GM18505 (cell line): Measurements from ENCODE around the gene STK11IP.

ENCODE experiments used
- ATAC-seq: cut with Tn5 transposase; IDR thresholded peaks from one replicate; pipeline ENCODE4 v1.9.1; 2021; ENCODE audit not compliant: unreplicated experiment
- POLR2A ChIP-seq: IDR thresholded peaks from 4 replicates; pipeline ENCODE4 v1.6.1; 2011; ENCODE audit warnings: borderline replicate concordance; ENCODE audit not compliant: insufficient read depth, insufficient read length; ENCODE audit errors: extremely low read depth

STK11IP gene

DNA sequence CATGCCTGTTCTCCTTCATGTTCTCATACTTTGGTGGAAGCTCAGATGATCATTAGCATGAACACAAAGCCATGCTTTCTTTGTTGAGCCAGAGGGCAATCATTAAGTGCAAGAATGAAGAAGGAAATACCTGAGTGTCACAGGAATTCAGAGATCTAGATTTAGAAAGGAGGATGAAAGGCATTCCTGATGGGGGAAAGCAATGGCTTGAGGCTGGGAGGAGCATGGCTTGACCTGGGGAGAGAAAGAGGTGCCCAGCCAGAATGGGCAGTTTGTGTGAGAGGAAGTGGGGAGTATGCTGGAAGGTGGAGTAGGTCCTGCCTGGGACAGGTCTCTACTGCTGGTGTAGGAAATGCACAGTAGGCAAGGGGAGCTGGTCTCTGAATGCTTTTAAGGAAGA, 64.9 kb downstream of the STK11IP start:
- no peak for ATAC-seq
- no peak for TF ChIP-seq POLR2A

DNA sequence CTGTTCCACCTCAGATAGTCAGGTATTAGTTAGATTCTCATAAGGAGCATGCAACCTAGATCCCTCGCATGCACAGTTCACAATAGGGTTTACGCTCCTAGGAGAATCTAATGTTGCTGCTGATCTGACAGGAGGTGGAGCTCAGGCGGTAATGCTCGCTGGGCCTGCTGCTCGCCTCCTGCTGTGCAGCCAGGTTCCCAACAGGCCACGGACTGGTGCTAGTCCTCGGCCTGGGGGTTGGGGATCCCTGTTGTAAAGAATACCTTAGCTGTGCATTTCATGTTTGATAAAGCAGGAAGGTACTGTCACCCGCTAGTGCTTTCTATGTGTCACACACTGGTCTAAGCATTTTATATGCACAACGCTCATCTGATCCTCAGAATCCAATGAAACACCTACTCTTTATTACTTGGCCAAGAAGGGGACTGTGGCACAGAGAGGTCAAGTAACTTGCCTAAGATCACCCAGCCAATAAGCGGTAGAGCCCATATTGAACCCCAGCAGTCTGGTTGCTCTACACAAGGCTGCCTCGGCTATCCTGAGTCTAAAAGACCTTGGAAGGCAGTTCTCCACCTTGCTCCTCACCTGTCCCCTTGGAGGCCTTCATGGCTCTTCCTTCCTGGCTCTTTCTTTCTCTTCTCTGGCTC, 65.6 kb downstream of the STK11IP start:
- ATAC-seq = no peak

DNA sequence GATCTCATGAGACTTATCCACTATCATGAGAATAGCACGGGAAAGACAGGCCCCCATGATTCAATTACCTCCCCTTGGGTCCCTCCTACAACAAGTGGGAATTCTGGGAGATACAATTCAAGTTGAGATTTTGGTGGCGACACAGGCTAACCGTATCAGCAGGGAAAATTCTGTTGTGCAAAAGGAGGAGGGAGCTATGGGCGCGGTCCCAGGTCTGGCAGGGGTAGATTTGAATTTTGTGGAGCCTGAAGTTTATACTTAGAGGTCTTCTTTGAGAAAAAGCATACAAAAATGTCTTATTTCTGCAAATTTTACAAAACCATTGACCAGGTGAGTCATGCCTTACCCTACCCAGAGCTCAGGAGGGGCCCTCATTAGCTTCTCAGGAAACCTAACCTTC, 66.4 kb downstream of the STK11IP start:
- no peak for ATAC-seq
- no peak for TF ChIP-seq POLR2A

More for the DNA sequence above, 65.6 kb downstream of the STK11IP start:
- no peak for TF ChIP-seq POLR2A

DNA sequence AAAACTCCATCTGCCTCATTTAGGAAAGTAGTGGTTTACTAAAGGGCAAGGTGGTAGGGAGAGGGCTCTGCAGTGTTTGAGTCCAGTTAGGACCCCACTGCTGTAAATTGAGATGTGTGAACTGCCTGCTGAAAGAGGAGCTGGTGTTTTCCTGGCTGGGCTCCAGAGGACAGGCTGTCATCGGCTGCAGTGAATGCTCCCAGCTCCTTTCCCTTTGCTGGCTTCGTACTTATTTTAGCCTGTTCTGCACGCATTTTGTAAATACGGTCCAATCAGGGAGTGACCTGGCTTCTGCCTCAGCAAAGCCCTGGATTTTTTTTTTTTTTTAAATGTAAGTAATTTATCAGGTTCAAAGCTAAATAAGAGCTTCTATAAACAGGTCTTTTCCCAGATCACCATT, 67.3 kb downstream of the STK11IP start:
- TF ChIP-seq POLR2A = no peak
- ATAC-seq = no peak

DNA sequence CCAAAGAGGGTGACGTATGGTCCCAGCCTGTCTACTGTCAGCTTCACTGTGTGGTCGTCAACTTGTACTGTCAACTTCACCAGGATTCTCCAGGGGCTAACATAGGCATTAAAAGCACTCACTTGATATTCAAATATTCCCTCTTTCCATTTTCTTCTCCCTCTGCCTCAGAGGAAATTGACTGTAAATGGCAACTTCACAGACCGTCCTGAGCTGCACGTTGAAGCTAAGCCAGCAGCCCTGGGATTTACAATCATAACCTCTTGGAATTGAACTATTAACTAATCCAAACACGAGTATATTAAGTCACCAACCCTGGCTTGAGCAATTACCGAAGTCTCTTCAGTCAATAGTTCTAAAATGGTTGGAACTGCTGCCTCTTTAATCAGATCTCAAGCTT, 68.3 kb downstream of the STK11IP start:
- no peak for ATAC-seq
- TF ChIP-seq POLR2A = no peak
